HepG2 (cell line): ENCODE results near the gene CXADR. TPM values are rescaled to one million over a fixed set of nuclear protein-coding genes. Genes with fewer than 3 reads are reported as not detected.

Experiments
- AGO2 ChIP-seq: fragments of 200-400 bp; formaldehyde crosslinking; optimal IDR thresholded peaks from 2 replicates; pipeline ENCODE3; 2017; ENCODE audit warnings: mild to moderate bottlenecking, low read depth, low read length, moderate library complexity
- ARNT ChIP-seq: fragments of 450-650 bp; IDR thresholded peaks from 2 replicates; pipeline ENCODE4 v1.6.1; 2017
- BATF2 ChIP-seq: sonication (generic); formaldehyde crosslinking; IDR thresholded peaks from 2 replicates; pipeline ENCODE4 v1.8.0; 2022; ENCODE audit warnings: mild to moderate bottlenecking, missing genetic modification reagents, moderate library complexity
- CREB1 ChIP-seq, 2 experiments: fragments of 450-650 bp in 1 of 2; IDR thresholded peaks; 2 replicates each; pipeline ENCODE4 v1.6.1; 2016 to 2017; ENCODE audit warnings: control low read depth in 1 of 2, mild to moderate bottlenecking in 1 of 2, missing compliant biosample characterization in 1 of 2, missing genetic modification characterization in 1 of 2
- CREB3 ChIP-seq: sonication (generic); formaldehyde crosslinking; IDR thresholded peaks from 2 replicates; pipeline ENCODE4 v1.5.0; 2020; ENCODE audit warnings: missing genetic modification reagents
- HMGXB4 ChIP-seq, 2 experiments: sonication (generic) in 1 of 2; formaldehyde crosslinking in 1 of 2; IDR thresholded peaks; 2 replicates each; pipeline versions ENCODE4 v1.4.0 to v1.6.1; 2018 to 2020; ENCODE audit warnings: missing genetic modification reagents in 2 of 2, borderline replicate concordance in 1 of 2, low read depth in 1 of 2, mild to moderate bottlenecking in 1 of 2, missing biosample characterization in 1 of 2
- HOXA9 ChIP-seq: sonication (generic); formaldehyde crosslinking; IDR thresholded peaks from 2 replicates; pipeline ENCODE4 v1.8.1; 2022; ENCODE audit warnings: missing genetic modification reagents, mild to moderate bottlenecking, moderate library complexity, borderline replicate concordance
- JUNB ChIP-seq: sonication (generic); formaldehyde crosslinking; IDR thresholded peaks from 2 replicates; pipeline ENCODE4 v1.8.0; 2022; ENCODE audit warnings: missing genetic modification reagents, mild to moderate bottlenecking, borderline replicate concordance
- MAFF ChIP-seq: IDR thresholded peaks from 2 replicates; pipeline ENCODE4 v1.6.1; 2011; ENCODE audit warnings: low read depth, low read length, improper control_type of control experiment
- NRL ChIP-seq: sonication (generic); formaldehyde crosslinking; IDR thresholded peaks from 2 replicates; pipeline ENCODE4 v1.5.0; 2020; ENCODE audit warnings: missing genetic modification reagents, mild to moderate bottlenecking, moderate library complexity, borderline replicate concordance
- RARA ChIP-seq: IDR thresholded peaks from 2 replicates; pipeline ENCODE4 v1.6.1; 2016; ENCODE audit warnings: missing genetic modification reagents, missing compliant biosample characterization
- RELA ChIP-seq: sonication (generic); formaldehyde crosslinking; IDR thresholded peaks from 2 replicates; pipeline ENCODE4 v1.4.0; 2020; ENCODE audit warnings: missing genetic modification reagents
- SKI ChIP-seq: fragments of 450-650 bp; IDR thresholded peaks from one replicate; pipeline ENCODE4 v1.6.1; 2018; ENCODE audit warnings: mild to moderate bottlenecking; ENCODE audit not compliant: partially characterized antibody
- SNAI1 ChIP-seq: sonication (generic); formaldehyde crosslinking; IDR thresholded peaks from 2 replicates; pipeline ENCODE4 v1.5.0; 2020; ENCODE audit warnings: mild to moderate bottlenecking, missing genetic modification reagents, borderline replicate concordance
- ZMYM4 ChIP-seq: sonication (generic); formaldehyde crosslinking; IDR thresholded peaks from 2 replicates; pipeline ENCODE4 v1.8.1; 2023; ENCODE audit warnings: mild to moderate bottlenecking, missing genetic modification reagents
- ZNF207 ChIP-seq: fragments of 450-650 bp; IDR thresholded peaks from 2 replicates; pipeline ENCODE4 v1.6.1; 2016; ENCODE audit warnings: antibody characterized with exemption, borderline replicate concordance
- ZNF24 ChIP-seq: fragments of 450-650 bp; IDR thresholded peaks from 2 replicates; pipeline ENCODE4 v1.6.1; 2017; ENCODE audit warnings: antibody characterized with exemption, mild to moderate bottlenecking
- ZNF441 ChIP-seq: sonication (generic); formaldehyde crosslinking; IDR thresholded peaks from 2 replicates; pipeline ENCODE4 v1.7.0; 2021; ENCODE audit warnings: missing genetic modification reagents, borderline replicate concordance
- ZNF605 ChIP-seq: sonication (generic); formaldehyde crosslinking; IDR thresholded peaks from 2 replicates; pipeline ENCODE4 v1.8.0; 2022; ENCODE audit warnings: mild to moderate bottlenecking, missing genetic modification reagents
- polyA plus RNA-seq, 8 experiments: library from polyadenylated mRNA; depleted of rRNA in 3 of 8; stranded (reverse) in 7 of 8; unstranded in 1 of 8; fragments of >200 nt; fragmentation: Illumina TruSeq in 4 of 8; extraction: Trizol in 4 of 8; gene quantifications; 2 replicates each; pipeline versions ENCODE4 v1.2.1 to v1.2.3, GENCODE V29; 2011 to 2016; ENCODE audit warnings: low read depth in 4 of 8, missing spikeins in 1 of 8, mixed read lengths in 1 of 8; ENCODE audit not compliant: insufficient read depth in 1 of 8
- total RNA-seq, 5 experiments: library from RNA; depleted of rRNA; stranded (reverse); fragments of >200 nt; fragmentation: Illumina TruSeq; extraction: Trizol; gene quantifications; 2 replicates each; pipeline ENCODE4 v1.2.3, GENCODE V29; 2016; ENCODE audit warnings: low read depth in 1 of 5
- TF ChIP-seq, protein P1 (sequence below): sonication (generic); formaldehyde crosslinking; IDR thresholded peaks from 2 replicates; pipeline ENCODE4 v1.5.0; 2020; ENCODE audit warnings: mild to moderate bottlenecking, missing genetic modification reagents
- TF ChIP-seq, protein P2 (sequence below): sonication (generic); formaldehyde crosslinking; conservative IDR thresholded peaks from 2 replicates; pipeline ENCODE4 v1.8.0; 2022; ENCODE audit warnings: mild to moderate bottlenecking, moderate library complexity, missing genetic modification reagents

CXADR gene
- total and polyA plus RNA-seq, 2 of the 13 experiments (the other 11 are each of a cell fraction or from before 2014, with no cell fraction given), result 86.8 to 110 TPM

DNA sequence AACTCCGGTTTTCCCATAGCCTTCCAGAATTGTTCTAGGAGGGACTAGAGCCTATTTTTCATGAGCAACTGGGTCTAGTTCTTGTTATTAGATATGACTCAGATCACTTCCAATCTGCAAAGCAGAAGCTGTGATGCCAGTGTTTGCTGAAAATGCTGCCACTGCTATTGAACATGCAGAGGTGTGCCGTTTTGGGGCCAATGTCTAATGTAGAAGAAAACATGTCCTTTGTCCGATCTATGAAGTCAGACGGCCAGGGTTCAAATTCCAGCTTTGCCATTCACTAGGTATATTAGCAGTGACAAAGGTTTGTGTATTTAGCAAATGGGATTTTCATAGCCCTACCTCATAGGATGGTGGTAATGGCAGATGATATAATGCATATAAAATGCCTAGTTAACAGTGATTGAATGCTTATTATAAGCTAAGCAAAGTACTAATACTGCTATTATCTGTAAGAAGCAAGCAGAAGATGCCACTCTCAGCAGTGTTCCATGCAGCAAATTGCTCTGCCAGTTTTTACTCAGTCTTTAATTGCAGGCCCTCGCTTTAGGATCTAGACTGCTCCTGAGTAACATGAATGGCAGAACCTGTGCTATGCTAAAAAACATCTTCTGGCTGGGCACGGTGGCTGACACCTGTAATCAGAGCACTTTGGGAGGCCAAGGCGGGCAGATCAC, 40.1 kb upstream of the CXADR start (continued):
- TF ChIP-seq, protein P1, sequence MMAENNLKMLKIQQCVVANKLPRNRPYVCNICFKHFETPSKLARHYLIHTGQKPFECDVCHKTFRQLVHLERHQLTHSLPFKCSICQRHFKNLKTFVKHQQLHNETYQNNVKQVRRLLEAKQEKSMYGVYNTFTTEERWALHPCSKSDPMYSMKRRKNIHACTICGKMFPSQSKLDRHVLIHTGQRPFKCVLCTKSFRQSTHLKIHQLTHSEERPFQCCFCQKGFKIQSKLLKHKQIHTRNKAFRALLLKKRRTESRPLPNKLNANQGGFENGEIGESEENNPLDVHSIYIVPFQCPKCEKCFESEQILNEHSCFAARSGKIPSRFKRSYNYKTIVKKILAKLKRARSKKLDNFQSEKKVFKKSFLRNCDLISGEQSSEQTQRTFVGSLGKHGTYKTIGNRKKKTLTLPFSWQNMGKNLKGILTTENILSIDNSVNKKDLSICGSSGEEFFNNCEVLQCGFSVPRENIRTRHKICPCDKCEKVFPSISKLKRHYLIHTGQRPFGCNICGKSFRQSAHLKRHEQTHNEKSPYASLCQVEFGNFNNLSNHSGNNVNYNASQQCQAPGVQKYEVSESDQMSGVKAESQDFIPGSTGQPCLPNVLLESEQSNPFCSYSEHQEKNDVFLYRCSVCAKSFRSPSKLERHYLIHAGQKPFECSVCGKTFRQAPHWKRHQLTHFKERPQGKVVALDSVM (CRISPR knock-in tag), result no peak
- TF ChIP-seq AGO2 (no peak), NRL (no peak), RELA (CRISPR knock-in tag) (no peak), HMGXB4 (CRISPR knock-in tag; IDR thresholded peaks at IDR 0.05; ENCODE audit: borderline replicate concordance in 1 of 2, low read depth in 1 of 2) (peak in 1 of 2 experiments; percentile 20; a peak in 1 of 4 replicates), HOXA9 (CRISPR knock-in tag) (no peak), RARA (CRISPR knock-in tag) (peak; percentile 81), ARNT (no peak), SKI (peak; percentile 87), SNAI1 (CRISPR knock-in tag) (no peak), JUNB (CRISPR knock-in tag) (peak; percentile 79; the same call in 1 of the 2 replicates), ZMYM4 (CRISPR knock-in tag) (peak; percentile 83), ZNF24 (peak; percentile 6; the same call in 1 of the 2 replicates), ZNF605 (CRISPR knock-in tag) (peak; percentile 77), CREB1 (IDR thresholded peaks at IDR 0.05) (no peak), CREB1 (CRISPR knock-in tag; IDR thresholded peaks at IDR 0.05) (0 out of 2 replicates have a peak, but pooled peaks have one; percentile 33), ZNF207 (no peak), MAFF (peak; percentile 56), ZNF441 (CRISPR knock-in tag) (0 out of 2 replicates have a peak, but pooled peaks have one; percentile 13), BATF2 (CRISPR knock-in tag) (no peak), CREB3 (CRISPR knock-in tag) (no peak)
- TF ChIP-seq, protein P2, sequence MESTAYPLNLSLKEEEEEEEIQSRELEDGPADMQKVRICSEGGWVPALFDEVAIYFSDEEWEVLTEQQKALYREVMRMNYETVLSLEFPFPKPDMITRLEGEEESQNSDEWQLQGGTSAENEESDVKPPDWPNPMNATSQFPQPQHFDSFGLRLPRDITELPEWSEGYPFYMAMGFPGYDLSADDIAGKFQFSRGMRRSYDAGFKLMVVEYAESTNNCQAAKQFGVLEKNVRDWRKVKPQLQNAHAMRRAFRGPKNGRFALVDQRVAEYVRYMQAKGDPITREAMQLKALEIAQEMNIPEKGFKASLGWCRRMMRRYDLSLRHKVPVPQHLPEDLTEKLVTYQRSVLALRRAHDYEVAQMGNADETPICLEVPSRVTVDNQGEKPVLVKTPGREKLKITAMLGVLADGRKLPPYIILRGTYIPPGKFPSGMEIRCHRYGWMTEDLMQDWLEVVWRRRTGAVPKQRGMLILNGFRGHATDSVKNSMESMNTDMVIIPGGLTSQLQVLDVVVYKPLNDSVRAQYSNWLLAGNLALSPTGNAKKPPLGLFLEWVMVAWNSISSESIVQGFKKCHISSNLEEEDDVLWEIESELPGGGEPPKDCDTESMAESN (CRISPR knock-in tag), result peak; percentile 73; the same call in 1 of the 2 replicates
